GM19324 (cell line): ENCODE data around the gene CCDC9.
"Not testable (repeated sequence)": the region's sequence is repeated elsewhere in the genome, so short reads cannot be mapped to it uniquely, and the experiment has no call there.

Experiments used
- ATAC-seq: cut with Tn5 transposase; IDR thresholded peaks from one replicate; pipeline ENCODE4 v1.9.1; 2021; ENCODE audit warnings: mild to moderate bottlenecking, moderate library complexity; ENCODE audit not compliant: unreplicated experiment, low FRiP score

CCDC9 gene

GRCh38 chr19:47283405-47284059 lies 27.2 kb downstream of the CCDC9 start:
- ATAC-seq, result no peak

GRCh38 chr19:47284324-47284899 lies 28.1 kb downstream of the CCDC9 start:
- ATAC-seq, result no peak

- ATAC-seq, result no peak
Observed at GRCh38 chr19:47296036-47296435, 39.7 kb downstream of the CCDC9 start.

- ATAC-seq, result not testable (repeated sequence)
Observed at GRCh38 chr19:47300867-47301266, 44.5 kb downstream of the CCDC9 start.

- ATAC-seq, result no peak
Observed at GRCh38 chr19:47302249-47302648, 45.9 kb downstream of the CCDC9 start.

GRCh38 chr19:47303966-47304365 lies 47.6 kb downstream of the CCDC9 start:
- ATAC-seq, result no peak

GRCh38 chr19:47305309-47305751 lies 49.0 kb downstream of the CCDC9 start:
- ATAC-seq, result no peak

GRCh38 chr19:47306303-47306702 lies 50.0 kb downstream of the CCDC9 start:
- ATAC-seq, result no peak

- ATAC-seq, result no peak
Observed at GRCh38 chr19:47309038-47309437, 52.7 kb downstream of the CCDC9 start.

- no peak for ATAC-seq
Observed at GRCh38 chr19:47309608-47310007, 53.3 kb downstream of the CCDC9 start, which contains the start of gene C5AR1. Gene C5AR1, plus strand, starts transcription at chr19:47309861. Its CDS starts 35 bp downstream, at chr19:47309896.

GRCh38 chr19:47310323-47310722 lies 54.0 kb downstream of the CCDC9 start:
- no peak for ATAC-seq

- no peak for ATAC-seq
Observed at GRCh38 chr19:47310819-47311218, 54.5 kb downstream of the CCDC9 start.

- no peak for ATAC-seq
Observed at GRCh38 chr19:47312366-47313006, 56.2 kb downstream of the CCDC9 start.

- no peak for ATAC-seq
Observed at GRCh38 chr19:47313754-47314295, 57.5 kb downstream of the CCDC9 start.

- no peak for ATAC-seq
Observed at GRCh38 chr19:47315125-47315821, 58.9 kb downstream of the CCDC9 start.

GRCh38 chr19:47316513-47316912 lies 60.2 kb downstream of the CCDC9 start:
- no peak for ATAC-seq

- ATAC-seq, result no peak
Observed at GRCh38 chr19:47319923-47320871, 63.9 kb downstream of the CCDC9 start.
